Endothelial cell of coronary artery (primary cell): ENCODE measurements around the gene FFAR2. TPM values are rescaled to one million over a fixed set of nuclear protein-coding genes. Genes with fewer than 3 reads are reported as not detected.

Experiments
- total RNA-seq: library from RNA; depleted of rRNA; stranded (reverse); fragments of >200 nt; gene quantifications from 2 replicates; pipeline ENCODE4 v1.2.3, GENCODE V29; 2014

The FFAR2 gene
- total RNA-seq, result not detected in 2 replicates

DNA sequence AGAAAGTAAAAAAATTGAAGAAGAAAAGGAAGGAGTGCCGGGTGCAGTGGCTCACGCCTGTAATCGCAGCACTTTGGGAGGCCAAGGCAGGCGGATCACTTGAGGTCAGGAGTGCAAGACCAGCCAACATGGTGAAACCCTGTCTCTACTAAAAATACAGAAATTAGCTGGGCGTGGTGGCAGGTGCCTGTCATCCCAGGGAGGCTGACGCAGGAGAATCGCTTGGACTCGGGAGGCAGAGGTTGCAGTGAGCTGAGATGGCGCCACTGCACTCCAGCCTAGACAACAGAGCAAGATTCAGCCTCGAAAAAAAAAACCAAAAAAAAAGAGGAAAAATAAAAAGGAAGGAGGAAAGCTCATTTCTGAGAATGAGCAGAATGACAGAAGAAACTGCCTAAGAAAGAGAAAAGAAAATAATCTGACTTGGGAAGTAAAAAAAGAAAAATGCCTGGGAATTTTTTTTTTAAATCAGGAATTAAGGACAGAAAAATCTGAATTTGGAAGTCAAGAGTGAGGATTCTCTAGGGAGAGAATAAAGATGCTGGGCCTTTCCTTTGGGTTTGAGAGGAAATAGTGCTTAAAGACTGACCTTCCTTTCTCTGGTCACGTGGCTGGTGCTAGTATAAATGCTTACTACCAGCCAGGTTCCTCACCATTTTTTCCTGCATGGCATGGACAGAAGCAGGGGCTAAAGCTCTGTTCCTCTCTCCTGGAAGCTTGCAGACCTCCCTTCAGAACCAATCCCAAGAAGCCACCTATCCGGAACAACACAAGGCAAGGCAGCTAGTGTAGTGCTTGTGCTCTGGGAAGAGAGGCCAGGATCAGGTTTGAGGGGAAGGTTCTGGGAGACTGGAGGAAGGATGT lies at the start of gene FFAR2:
Gene FFAR2, plus strand, starts transcription at position 652 of the 864 bp plus-strand sequence. CDS start 1,458 bp downstream, outside the sequence.

DNA sequence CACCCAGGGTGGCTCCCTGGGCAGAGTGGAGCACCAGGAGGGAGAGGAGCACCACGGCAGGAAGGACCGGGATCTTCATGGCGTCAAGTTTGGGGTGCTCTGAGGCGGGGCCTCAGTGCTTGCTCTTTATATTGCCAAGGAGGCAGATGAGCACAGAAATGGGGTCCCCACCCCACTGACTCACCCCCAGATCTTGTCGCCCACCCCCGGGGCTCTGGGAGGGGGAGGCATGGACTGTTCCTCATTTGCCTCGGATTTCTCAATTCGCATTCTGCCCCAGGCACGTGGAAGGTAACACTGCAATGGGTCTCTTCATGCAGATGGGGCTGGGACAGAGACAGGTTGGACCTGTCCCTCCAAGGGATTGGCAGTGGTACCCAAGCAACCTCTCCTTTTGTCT lies 42.3 kb downstream of the FFAR2 start, which contains the start of gene KRTDAP:
Gene KRTDAP, minus strand, starts transcription at position 101 of the 400 bp plus-strand sequence. Its CDS starts 22 bp downstream, at position 79.

Other genes with a start within 250 kb of the FFAR2 start
- not detected in 2 replicates for gene FAM187B, start 219.5 kb upstream of the FFAR2 start, total RNA-seq
- 0.19 and 0.27 TPM in 2 replicates for gene LSR, start 199.3 kb upstream of the FFAR2 start, total RNA-seq
- 39.9 and 49.2 TPM in 2 replicates for gene USF2, start 179.3 kb upstream of the FFAR2 start, total RNA-seq
- gene HAMP, start 165.7 kb upstream of the FFAR2 start, total RNA-seq, result under 0.01 and 0.09 TPM in 2 replicates
- gene MAG, start 156.1 kb upstream of the FFAR2 start, total RNA-seq, result not detected in 2 replicates
- not detected in 2 replicates for gene CD22, start 119.1 kb upstream of the FFAR2 start, total RNA-seq
- not detected in 2 replicates for gene FFAR1, start 100.4 kb upstream of the FFAR2 start, total RNA-seq
- not detected in 2 replicates for gene FFAR3, start 89.8 kb upstream of the FFAR2 start, total RNA-seq
- not detected in 2 replicates for gene GPR42, start 77.2 kb upstream of the FFAR2 start, total RNA-seq
- not detected in 2 replicates for gene KRTDAP, start 42.2 kb downstream of the FFAR2 start, total RNA-seq
- gene DMKN, start 65.4 kb downstream of the FFAR2 start, total RNA-seq, result not detected in 2 replicates
- 0.09 TPM in 1 of 2 replicates, not detected in the other for gene SBSN, start 80.1 kb downstream of the FFAR2 start, total RNA-seq
- gene GAPDHS, start 85.2 kb downstream of the FFAR2 start, total RNA-seq, result not detected in 2 replicates
- 72.9 and 73.4 TPM in 2 replicates for gene TMEM147, start 97.4 kb downstream of the FFAR2 start, total RNA-seq
- not detected in 2 replicates for gene ATP4A, start 115.4 kb downstream of the FFAR2 start, total RNA-seq
- not detected in 2 replicates for gene PMIS2, start 137.9 kb downstream of the FFAR2 start, total RNA-seq
- 6.5 and 6.7 TPM in 2 replicates for gene HAUS5, start 164.5 kb downstream of the FFAR2 start, total RNA-seq
- gene RBM42, start 180.8 kb downstream of the FFAR2 start, total RNA-seq, result 35.3 and 36.1 TPM in 2 replicates
- 0.09 and 0.18 TPM in 2 replicates for gene ETV2, start 193.5 kb downstream of the FFAR2 start, total RNA-seq
- gene COX6B1, start 200.1 kb downstream of the FFAR2 start, total RNA-seq, result 365 and 476 TPM in 2 replicates
- gene UPK1A, start 218.3 kb downstream of the FFAR2 start, total RNA-seq, result not detected in 2 replicates